GM12878 (cell line): ENCODE measurements around the gene SUSD5. TPM values are rescaled to one million over a fixed set of nuclear protein-coding genes. Genes with fewer than 3 reads are reported as not detected.

Source experiments
- ATAC-seq: fragments of 200-7000 bp; cut with Tn5 transposase; 3 replicates; pipeline ENCODE4 v1.9.1; 2020; ENCODE audit warnings: mild to moderate bottlenecking, moderate library complexity
- BruUV-seq: library from RNA; stranded (reverse); fragments of 400-500 nt; replicated peaks from 2 replicates; lab custom pipeline; 2021; lab: Mats Ljungman, UMichigan
- CTCF ChIA-PET: fragments of 300-600 bp; sonication (Branson Sonifier 250); formaldehyde crosslinking; extraction: SDS; loops from one replicate; lab custom pipeline; 2021; ENCODE audit warnings: inconsistent platforms; lab: Yijun Ruan, JAX
- POLR2A ChIA-PET: fragments of 350-600 bp; formaldehyde crosslinking; extraction: SDS; loops from one replicate; lab custom pipeline; 2021; ENCODE audit warnings: inconsistent platforms; lab: Charles Lee
- RAD21 ChIA-PET: fragments of 300-600 bp; sonication (Branson Sonifier 250); formaldehyde crosslinking; loops from one replicate; lab custom pipeline; 2023; ENCODE audit warnings: antibody characterized with exemption; ENCODE audit not compliant: unreplicated experiment; lab: Charles Lee
- SMC1A ChIA-PET: fragments of 300-600 bp; sonication (Branson Sonifier 250); formaldehyde crosslinking; loops from one replicate; lab custom pipeline; 2023; ENCODE audit not compliant: unreplicated experiment, uncharacterized antibody; lab: Charles Lee
- DNase-seq: peaks from one replicate; pipeline ENCODE4 v3.0.0-alpha.2; 2011; ENCODE audit warnings: low read depth, low spot score
- FAIRE-seq: peaks from 3 replicates; lab custom pipeline; 2011; peaks lifted over from hg19 to GRCh38; lab: Jason Lieb, UNC
- H2AFZ ChIP-seq: 2 replicates; pipeline ENCODE4 v1.6.0; 2011; ENCODE audit warnings: low read depth, low read length, control low read depth; ENCODE audit not compliant: control insufficient read depth
- H3K27ac ChIP-seq: 2 replicates; pipeline ENCODE4 v1.5.1; 2011; ENCODE audit warnings: control low read depth; ENCODE audit not compliant: control insufficient read depth, insufficient read depth
- H3K27me3 ChIP-seq, 2 experiments: replicated peaks in 1 of 2; 2 replicates each; pipeline versions ENCODE4 v1.6.0 to v1.6.1; 2011; ENCODE audit warnings: low read length in 1 of 2; ENCODE audit not compliant: control insufficient read depth in 2 of 2, insufficient read depth in 2 of 2
- H3K36me3 ChIP-seq, 2 experiments: 2 replicates each; pipeline ENCODE4 v1.5.1; 2011; ENCODE audit warnings: low read length in 1 of 2; ENCODE audit not compliant: control insufficient read depth in 2 of 2, insufficient read depth in 2 of 2
- H3K4me1 ChIP-seq: 2 replicates; pipeline ENCODE4 v1.6.1; 2011; ENCODE audit warnings: mild to moderate bottlenecking, low read length, moderate library complexity, mixed read lengths; ENCODE audit not compliant: control insufficient read depth, insufficient read depth
- H3K4me2 ChIP-seq: 2 replicates; pipeline ENCODE4 v1.6.0; 2011; ENCODE audit warnings: control low read depth; ENCODE audit not compliant: control insufficient read depth, insufficient read depth
- H3K4me3 ChIP-seq: fragments of 200-600 bp; sonication (generic); 2 replicates; pipeline ENCODE4 v1.5.1; 2016
- H3K79me2 ChIP-seq: 2 replicates; pipeline ENCODE4 v1.6.0; 2011; ENCODE audit warnings: low read length; ENCODE audit not compliant: control insufficient read depth, insufficient read depth
- H3K9ac ChIP-seq: 2 replicates; pipeline ENCODE4 v1.8.0; 2011; ENCODE audit warnings: low read length, control low read depth, mixed read lengths; ENCODE audit not compliant: control insufficient read depth, insufficient read depth
- H3K9me3 ChIP-seq: replicated peaks from 3 replicates; pipeline ENCODE4 v1.5.1; 2011; ENCODE audit warnings: mild to moderate bottlenecking, low read length; ENCODE audit not compliant: control insufficient read depth, insufficient read depth
- H4K20me1 ChIP-seq: 2 replicates; pipeline ENCODE4 v1.6.0; 2011; ENCODE audit not compliant: control insufficient read depth, insufficient read depth
- BACH1 ChIP-seq: fragments of 450-650 bp; IDR thresholded peaks from 2 replicates; pipeline ENCODE4 v1.6.1; 2017; ENCODE audit warnings: mild to moderate bottlenecking, borderline replicate concordance
- CREB1 ChIP-seq: IDR thresholded peaks from 2 replicates; pipeline ENCODE4 v1.6.1; 2012; ENCODE audit warnings: low read depth, mild to moderate bottlenecking, inconsistent platforms
- EED ChIP-seq: sonication (generic); IDR thresholded peaks from 2 replicates; pipeline ENCODE4 v1.6.1; 2016; ENCODE audit warnings: antibody characterized with exemption, low read depth
- IKZF1 ChIP-seq: fragments of 450-650 bp; conservative IDR thresholded peaks from 2 replicates; pipeline ENCODE4 v1.6.1; 2017; ENCODE audit warnings: antibody characterized with exemption, mild to moderate bottlenecking
- LARP7 ChIP-seq: fragments of 450-650 bp; IDR thresholded peaks from 2 replicates; pipeline ENCODE4 v1.6.1; 2017; ENCODE audit warnings: mild to moderate bottlenecking
- RB1 ChIP-seq: fragments of 450-650 bp; formaldehyde crosslinking; IDR thresholded peaks from 2 replicates; pipeline ENCODE4 v1.6.1; 2017; ENCODE audit warnings: mild to moderate bottlenecking, borderline replicate concordance
- RBBP5 ChIP-seq: fragments of 200-600 bp; sonication (generic); conservative IDR thresholded peaks from 2 replicates; pipeline ENCODE4 v1.6.1; 2016
- RFX5 ChIP-seq: IDR thresholded peaks from 2 replicates; pipeline ENCODE4 v1.6.1; 2011; ENCODE audit warnings: low read depth, low read length, improper control_type of control experiment
- SREBF2 ChIP-seq: IDR thresholded peaks from 2 replicates; pipeline ENCODE4 v1.6.1; 2012; ENCODE audit warnings: mild to moderate bottlenecking, low read length
- YY1 ChIP-seq: IDR thresholded peaks from 2 replicates; pipeline ENCODE4 v1.6.1; 2011; ENCODE audit warnings: low read depth, mild to moderate bottlenecking, low read length
- ZNF207 ChIP-seq: fragments of 450-650 bp; IDR thresholded peaks from 2 replicates; pipeline ENCODE4 v1.6.1; 2014; ENCODE audit warnings: antibody characterized with exemption, mild to moderate bottlenecking, borderline replicate concordance
- ZNF217 ChIP-seq: fragments of 450-650 bp; IDR thresholded peaks from 2 replicates; pipeline ENCODE4 v1.6.1; 2017; ENCODE audit warnings: antibody characterized with exemption, mild to moderate bottlenecking
- WGBS: methylation state at CpG from one replicate; pipeline ENCODE4 v1.1.6; 2016; ENCODE audit warnings: low lambda C conversion rate; ENCODE audit not compliant: insufficient replicate concordance, insufficient coverage; ENCODE audit errors: missing lambda C conversion rate; 5-methylcytosine and 5-hydroxymethylcytosine counted together
- in situ Hi-C: fragments of 300-500 bp; cut with MboI; formaldehyde crosslinking; loops from 9 replicates; pipeline ENCODE4 v1.14.3; 2018; ENCODE audit warnings: mixed read lengths
- intact Hi-C: fragments of 100-400 bp; cut with micrococcal nuclease; formaldehyde crosslinking; loops from one replicate; pipeline ENCODE4 v1.14.2; 2022; ENCODE audit not compliant: unreplicated experiment
- polyA plus RNA-seq, 11 experiments: library from polyadenylated mRNA; depleted of rRNA in 4 of 11; unstranded in 6 of 11; stranded (reverse) in 5 of 11; fragments of >200 nt; fragmentation: Nextera tagmentation in 4 of 11; fragmentation: Illumina TruSeq in 1 of 11; extraction: Ambion mirVana in 4 of 11; extraction: Trizol in 1 of 11; gene quantifications; 1 replicate in 1 of 11; 2 replicates in 10 of 11; pipeline versions ENCODE4 v1.2.1 to v1.2.3, GENCODE V29; 2011 to 2016; ENCODE audit warnings: inconsistent platforms in 2 of 11, missing spikeins in 2 of 11, low read depth in 1 of 11
- total RNA-seq, 4 experiments: library from RNA; depleted of rRNA in 3 of 4; stranded (reverse); fragments of >200 nt in 3 of 4; fragmentation: Illumina TruSeq in 1 of 4; extraction: Trizol in 1 of 4; gene quantifications; 2 replicates each; pipeline versions ENCODE4 v1.2.1 to v1.2.3, GENCODE V29; 2013 to 2021
- TF ChIP-seq, protein P1 (sequence below): fragments of 450-650 bp; IDR thresholded peaks from 2 replicates; pipeline ENCODE4 v1.6.1; 2017; ENCODE audit warnings: mild to moderate bottlenecking, moderate library complexity
- TF ChIP-seq, protein P2 (sequence below), 3 experiments: IDR thresholded peaks in 2 of 3; conservative IDR thresholded peaks in 1 of 3; 2 replicates each; pipeline ENCODE4 v1.5.1; 2011; ENCODE audit warnings: low read depth in 3 of 3, low read length in 3 of 3, mild to moderate bottlenecking in 3 of 3, control low read depth in 2 of 3, moderate library complexity in 2 of 3, inconsistent platforms in 1 of 3, mixed read lengths in 1 of 3; ENCODE audit not compliant: control insufficient read depth in 2 of 3, insufficient read depth in 1 of 3; ENCODE audit errors: extremely low read depth in 1 of 3

Gene SUSD5
- total and polyA plus RNA-seq, 10 of the 15 experiments (the other 5 are each of a cell fraction or from before 2014, with no cell fraction given), result 0.01 to 0.05 (median 0.03) TPM; not detected in 4

DNA sequence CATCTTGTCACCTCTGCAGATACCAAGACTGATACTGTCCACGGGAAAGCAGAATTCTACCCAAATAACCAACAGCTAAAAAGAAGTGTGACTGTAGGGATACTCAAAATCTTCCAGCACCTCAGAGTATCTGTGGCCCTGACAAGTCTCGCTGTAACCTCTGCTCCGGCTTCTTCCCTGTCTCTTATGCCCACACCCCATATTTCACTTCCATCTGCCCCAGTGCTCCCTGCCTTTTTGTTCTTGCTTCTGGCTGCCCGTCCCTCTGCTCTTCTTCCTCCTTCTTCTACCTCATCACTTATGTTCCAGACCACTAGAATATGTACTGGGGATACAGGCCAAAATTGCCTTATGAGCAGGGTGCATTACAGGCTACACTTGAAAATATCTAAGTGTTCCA lies 59.4 kb downstream of the SUSD5 start:
- intact Hi-C loops (no loop called here), in situ Hi-C loops (no loop called here)
- TF ChIP-seq RBBP5, result no peak
- no peak for TF ChIP-seq SREBF2
- TF ChIP-seq RFX5, result no peak
- TF ChIP-seq, protein P1, sequence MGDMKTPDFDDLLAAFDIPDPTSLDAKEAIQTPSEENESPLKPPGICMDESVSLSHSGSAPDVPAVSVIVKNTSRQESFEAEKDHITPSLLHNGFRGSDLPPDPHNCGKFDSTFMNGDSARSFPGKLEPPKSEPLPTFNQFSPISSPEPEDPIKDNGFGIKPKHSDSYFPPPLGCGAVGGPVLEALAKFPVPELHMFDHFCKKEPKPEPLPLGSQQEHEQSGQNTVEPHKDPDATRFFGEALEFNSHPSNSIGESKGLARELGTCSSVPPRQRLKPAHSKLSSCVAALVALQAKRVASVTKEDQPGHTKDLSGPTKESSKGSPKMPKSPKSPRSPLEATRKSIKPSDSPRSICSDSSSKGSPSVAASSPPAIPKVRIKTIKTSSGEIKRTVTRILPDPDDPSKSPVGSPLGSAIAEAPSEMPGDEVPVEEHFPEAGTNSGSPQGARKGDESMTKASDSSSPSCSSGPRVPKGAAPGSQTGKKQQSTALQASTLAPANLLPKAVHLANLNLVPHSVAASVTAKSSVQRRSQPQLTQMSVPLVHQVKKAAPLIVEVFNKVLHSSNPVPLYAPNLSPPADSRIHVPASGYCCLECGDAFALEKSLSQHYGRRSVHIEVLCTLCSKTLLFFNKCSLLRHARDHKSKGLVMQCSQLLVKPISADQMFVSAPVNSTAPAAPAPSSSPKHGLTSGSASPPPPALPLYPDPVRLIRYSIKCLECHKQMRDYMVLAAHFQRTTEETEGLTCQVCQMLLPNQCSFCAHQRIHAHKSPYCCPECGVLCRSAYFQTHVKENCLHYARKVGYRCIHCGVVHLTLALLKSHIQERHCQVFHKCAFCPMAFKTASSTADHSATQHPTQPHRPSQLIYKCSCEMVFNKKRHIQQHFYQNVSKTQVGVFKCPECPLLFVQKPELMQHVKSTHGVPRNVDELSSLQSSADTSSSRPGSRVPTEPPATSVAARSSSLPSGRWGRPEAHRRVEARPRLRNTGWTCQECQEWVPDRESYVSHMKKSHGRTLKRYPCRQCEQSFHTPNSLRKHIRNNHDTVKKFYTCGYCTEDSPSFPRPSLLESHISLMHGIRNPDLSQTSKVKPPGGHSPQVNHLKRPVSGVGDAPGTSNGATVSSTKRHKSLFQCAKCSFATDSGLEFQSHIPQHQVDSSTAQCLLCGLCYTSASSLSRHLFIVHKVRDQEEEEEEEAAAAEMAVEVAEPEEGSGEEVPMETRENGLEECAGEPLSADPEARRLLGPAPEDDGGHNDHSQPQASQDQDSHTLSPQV, result no peak
- no peak for TF ChIP-seq IKZF1
- no peak for TF ChIP-seq YY1
- TF ChIP-seq RB1, result no peak
- no peak for TF ChIP-seq BACH1
- TF ChIP-seq EED, result no peak
- TF ChIP-seq CREB1, result no peak
- TF ChIP-seq ZNF217, result no peak
- TF ChIP-seq LARP7, result no peak
- TF ChIP-seq, protein P2, sequence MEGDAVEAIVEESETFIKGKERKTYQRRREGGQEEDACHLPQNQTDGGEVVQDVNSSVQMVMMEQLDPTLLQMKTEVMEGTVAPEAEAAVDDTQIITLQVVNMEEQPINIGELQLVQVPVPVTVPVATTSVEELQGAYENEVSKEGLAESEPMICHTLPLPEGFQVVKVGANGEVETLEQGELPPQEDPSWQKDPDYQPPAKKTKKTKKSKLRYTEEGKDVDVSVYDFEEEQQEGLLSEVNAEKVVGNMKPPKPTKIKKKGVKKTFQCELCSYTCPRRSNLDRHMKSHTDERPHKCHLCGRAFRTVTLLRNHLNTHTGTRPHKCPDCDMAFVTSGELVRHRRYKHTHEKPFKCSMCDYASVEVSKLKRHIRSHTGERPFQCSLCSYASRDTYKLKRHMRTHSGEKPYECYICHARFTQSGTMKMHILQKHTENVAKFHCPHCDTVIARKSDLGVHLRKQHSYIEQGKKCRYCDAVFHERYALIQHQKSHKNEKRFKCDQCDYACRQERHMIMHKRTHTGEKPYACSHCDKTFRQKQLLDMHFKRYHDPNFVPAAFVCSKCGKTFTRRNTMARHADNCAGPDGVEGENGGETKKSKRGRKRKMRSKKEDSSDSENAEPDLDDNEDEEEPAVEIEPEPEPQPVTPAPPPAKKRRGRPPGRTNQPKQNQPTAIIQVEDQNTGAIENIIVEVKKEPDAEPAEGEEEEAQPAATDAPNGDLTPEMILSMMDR (IDR thresholded peaks at IDR 0.05 in 2 of 3, conservative IDR thresholded peaks at IDR 0.05 in 1 of 3; ENCODE audit: control insufficient read depth in 2 of 3, extremely low read depth in 1 of 3, insufficient read depth in 1 of 3, low read depth in 3 of 3, low read length in 3 of 3), result no peak
- TF ChIP-seq ZNF207, result no peak
- no peaks in the 10 kb centered on the region for H3K4me1 ChIP-seq
- POLR2A ChIA-PET, result interaction anchor here (0.5 kb wide), 1 partner anchor 121 kb away, joined by 5 read pairs; no protein-coding TSS in a partner anchor
- 75% methylated on average over 4 of the region's 4 CpGs for WGBS
- no peak overlapping the region for H3K4me3 ChIP-seq
- BruUV-seq, result no TSS peak
- no peak overlapping the region for H3K27ac ChIP-seq
- H3K79me2 ChIP-seq, result no peaks in the 10 kb centered on the region
- RAD21 ChIA-PET, result no interaction called here
- SMC1A ChIA-PET, result no interaction called here
- CTCF ChIA-PET, result interaction anchor here (1.0 to 2.3 kb wide), 3 partner anchors 10 to 28 kb away, joined by 3 to 9 read pairs (median 5); no protein-coding TSS in a partner anchor
- ATAC-seq, result no peak
- no peak overlapping the region for H2AFZ ChIP-seq
- DNase-seq, result no peak
- no peaks in the 10 kb centered on the region for H3K27me3 ChIP-seq
- FAIRE-seq, result no peak
- H3K9me3 ChIP-seq, result no peaks in the 10 kb centered on the region
- no peak overlapping the region for H3K4me2 ChIP-seq
- H4K20me1 ChIP-seq, result no peaks in the 10 kb centered on the region
- H3K36me3 ChIP-seq, result no peaks in the 10 kb centered on the region
- H3K9ac ChIP-seq, result no peak overlapping the region
